Astrocyte of the spinal cord (primary cell): ENCODE results near the gene KRTAP5-4.
"Not testable (repeated sequence)": the region's sequence is repeated elsewhere in the genome, so short reads cannot be mapped to it uniquely, and the experiment has no call there.

Experiments used
- DNase-seq: peaks from one replicate; pipeline ENCODE4 v3.0.0; 2011; ENCODE audit warnings: low read depth, low spot score
- H3K4me3 ChIP-seq: 2 replicates; pipeline ENCODE4 v1.5.1; 2011; ENCODE audit warnings: low read depth, mild to moderate bottlenecking, low read length, moderate library complexity
- in situ Hi-C: cut with HindIII; loops from 2 replicates; pipeline ENCODE4 v1.10.0; 2017; ENCODE audit warnings: low sequenced_read_pairs
- TF ChIP-seq, protein P1 (sequence below): IDR thresholded peaks from 2 replicates; pipeline ENCODE4 v1.5.1; 2012; ENCODE audit warnings: low read depth, mild to moderate bottlenecking, low read length, inconsistent platforms

KRTAP5-4 gene

DNA sequence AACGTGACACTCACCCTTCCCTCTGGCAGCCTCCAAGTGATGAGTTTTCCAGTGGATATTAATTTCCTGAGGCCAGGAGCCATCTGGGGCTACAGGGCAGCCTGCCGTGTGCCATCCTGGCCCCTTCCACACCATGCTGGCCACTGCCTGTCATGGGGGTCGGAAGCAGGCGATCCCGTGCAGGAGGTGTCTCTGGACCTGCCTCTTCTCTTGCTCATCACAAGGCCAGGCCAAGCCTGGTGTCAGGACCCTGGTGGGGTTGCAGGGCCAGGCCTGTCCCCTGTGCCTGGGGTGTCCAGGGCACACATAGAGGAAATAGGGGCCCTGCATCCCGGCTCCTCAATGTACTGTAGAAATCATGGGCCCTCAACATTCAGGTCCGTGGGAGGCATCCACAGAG is 17.2 kb downstream of the KRTAP5-4 start:
- TF ChIP-seq, protein P1, sequence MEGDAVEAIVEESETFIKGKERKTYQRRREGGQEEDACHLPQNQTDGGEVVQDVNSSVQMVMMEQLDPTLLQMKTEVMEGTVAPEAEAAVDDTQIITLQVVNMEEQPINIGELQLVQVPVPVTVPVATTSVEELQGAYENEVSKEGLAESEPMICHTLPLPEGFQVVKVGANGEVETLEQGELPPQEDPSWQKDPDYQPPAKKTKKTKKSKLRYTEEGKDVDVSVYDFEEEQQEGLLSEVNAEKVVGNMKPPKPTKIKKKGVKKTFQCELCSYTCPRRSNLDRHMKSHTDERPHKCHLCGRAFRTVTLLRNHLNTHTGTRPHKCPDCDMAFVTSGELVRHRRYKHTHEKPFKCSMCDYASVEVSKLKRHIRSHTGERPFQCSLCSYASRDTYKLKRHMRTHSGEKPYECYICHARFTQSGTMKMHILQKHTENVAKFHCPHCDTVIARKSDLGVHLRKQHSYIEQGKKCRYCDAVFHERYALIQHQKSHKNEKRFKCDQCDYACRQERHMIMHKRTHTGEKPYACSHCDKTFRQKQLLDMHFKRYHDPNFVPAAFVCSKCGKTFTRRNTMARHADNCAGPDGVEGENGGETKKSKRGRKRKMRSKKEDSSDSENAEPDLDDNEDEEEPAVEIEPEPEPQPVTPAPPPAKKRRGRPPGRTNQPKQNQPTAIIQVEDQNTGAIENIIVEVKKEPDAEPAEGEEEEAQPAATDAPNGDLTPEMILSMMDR, result no peak
- in situ Hi-C loops, result no loop called here
- no peak for DNase-seq
- no peak overlapping the region for H3K4me3 ChIP-seq

DNA sequence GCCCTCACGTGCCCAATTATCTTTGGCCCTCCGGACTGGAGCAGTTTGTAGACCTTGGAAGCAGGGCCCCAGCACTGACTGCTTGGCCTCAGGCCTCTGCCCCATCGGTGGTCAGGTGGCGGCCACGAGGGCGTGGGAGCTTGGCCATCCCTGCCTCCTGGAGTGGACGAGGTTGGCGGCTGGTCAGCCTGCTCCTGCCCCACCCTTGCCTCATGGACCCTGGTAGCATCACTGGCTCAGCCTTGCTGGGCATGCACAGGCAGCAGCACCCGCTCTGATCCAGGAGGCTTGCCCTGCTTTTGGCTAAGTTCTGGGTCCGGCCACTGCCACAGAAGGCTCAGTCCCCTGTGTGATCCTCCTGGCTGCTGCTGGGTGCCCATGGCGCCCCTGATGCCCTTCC is 17.8 kb downstream of the KRTAP5-4 start:
- TF ChIP-seq, protein P1, result no peak
- in situ Hi-C loops, result no loop called here
- H3K4me3 ChIP-seq, result no peak overlapping the region
- no peak for DNase-seq

GRCh38 chr11:1603629-1604028 is 18.3 kb downstream of the KRTAP5-4 start:
- DNase-seq, result no peak
- in situ Hi-C loops, result no loop called here
- no peak overlapping the region for H3K4me3 ChIP-seq
- TF ChIP-seq, protein P1, result no peak

GRCh38 chr11:1601663-1602062 is 20.3 kb downstream of the KRTAP5-4 start:
- in situ Hi-C loops, DNase-seq, H3K4me3 ChIP-seq: not testable (repeated sequence)

DNA sequence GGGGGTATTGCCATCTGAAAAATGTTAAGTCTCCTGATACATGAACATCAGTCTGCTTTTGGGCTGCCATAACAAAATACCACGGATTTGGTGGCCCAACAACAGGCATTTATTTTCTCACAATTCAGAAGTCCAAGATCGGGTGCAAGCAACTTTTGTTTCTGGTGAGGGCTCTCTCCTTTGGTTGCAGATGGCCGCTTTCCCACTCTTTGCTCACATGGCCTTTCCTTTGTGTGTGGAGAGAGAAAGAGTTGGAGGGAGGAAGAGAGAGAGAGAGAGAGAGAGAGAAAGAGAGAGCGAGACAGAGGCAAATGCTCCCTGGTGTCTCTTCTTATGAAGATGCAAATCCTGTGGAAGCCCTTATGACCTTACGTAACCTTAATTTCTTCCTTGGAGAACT is 21.3 kb downstream of the KRTAP5-4 start:
- H3K4me3 ChIP-seq, result no peak overlapping the region
- TF ChIP-seq, protein P1, result no peak
- DNase-seq, result no peak
- in situ Hi-C loops, result no loop called here

DNA sequence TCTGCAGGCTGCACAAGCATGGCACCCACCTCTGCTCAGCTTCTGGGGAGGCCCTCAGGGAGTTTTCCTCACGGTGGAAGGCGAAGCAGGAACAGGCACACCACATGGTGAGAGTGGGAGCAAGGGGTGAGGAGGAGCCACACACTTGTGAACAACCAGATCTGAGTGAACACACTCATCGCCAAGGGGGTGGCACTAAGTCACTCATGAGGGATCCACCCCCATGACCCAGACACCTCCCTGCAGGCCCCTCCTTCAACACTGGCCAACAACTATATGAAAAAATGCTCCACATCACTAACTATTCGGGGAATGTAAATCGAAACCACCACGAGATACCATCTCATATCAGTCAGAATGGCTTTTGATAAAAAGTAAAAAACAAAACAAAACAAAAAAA is 23.1 kb downstream of the KRTAP5-4 start:
- no peak overlapping the region for H3K4me3 ChIP-seq
- in situ Hi-C loops, result no loop called here
- TF ChIP-seq, protein P1, result no peak
- no peak for DNase-seq

DNA sequence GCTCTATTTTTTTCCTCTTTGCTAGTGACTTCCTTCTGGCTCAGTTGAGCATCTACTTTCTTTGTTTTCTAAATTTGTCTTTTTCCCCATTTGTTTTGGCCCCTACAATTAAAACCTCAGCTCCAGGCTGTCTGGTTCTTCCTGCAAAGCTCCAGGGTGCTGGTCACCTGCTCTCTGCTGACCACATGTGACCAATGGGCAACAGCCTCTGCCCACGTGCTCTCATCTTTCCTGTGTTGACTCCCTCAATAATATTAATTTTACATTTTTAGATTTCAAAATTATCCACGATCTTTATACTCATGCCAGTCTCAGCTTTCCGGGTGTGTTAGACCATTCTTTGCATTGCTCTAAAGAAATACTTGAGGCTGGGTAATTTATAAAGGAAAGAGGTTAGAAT is 23.5 kb downstream of the KRTAP5-4 start:
- in situ Hi-C loops, DNase-seq, H3K4me3 ChIP-seq: not testable (repeated sequence)

DNA sequence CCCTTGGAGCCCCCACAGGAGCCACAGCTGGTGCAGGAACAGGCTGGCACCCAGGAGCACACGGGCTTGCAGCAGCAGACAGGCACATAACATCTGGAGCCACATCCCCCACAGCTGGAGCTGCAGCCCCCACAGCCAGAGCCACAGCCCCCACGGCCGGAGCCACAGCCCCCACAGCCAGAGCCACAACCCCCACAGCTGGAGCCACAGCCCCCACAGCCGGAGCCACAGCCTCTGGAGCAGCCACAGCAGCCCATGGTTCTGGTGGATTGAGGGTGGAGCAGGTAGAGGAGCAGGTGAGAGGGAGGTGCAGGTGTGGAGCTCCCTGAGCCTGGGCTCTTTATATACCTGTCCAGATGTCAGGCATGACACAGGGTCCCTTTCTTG is 24.0 kb downstream of the KRTAP5-4 start, which contains the start of gene KRTAP5-2:
Gene KRTAP5-2, minus strand, starts transcription at position 301 of the 387 bp plus-strand sequence. Its CDS starts 44 bp downstream, at position 257.
- TF ChIP-seq, protein P1, result no peak
- in situ Hi-C loops, result no loop called here
- DNase-seq, result no peak
- H3K4me3 ChIP-seq, result no peak within 1 kb of the TSS
